NOMO-1 treated with dmso at 0.1 percent for 144 hours (cell line): ENCODE measurements around the gene CYTH3.

Experiments used
- DNase-seq: peaks from one replicate; lab custom pipeline; 2025; ENCODE audit not compliant: unreplicated experiment; lab: John Stamatoyannopoulos, UW

CYTH3 gene

GRCh38 chr7:6167587-6168476 is 104.6 kb downstream of the CYTH3 start:
- no peak for DNase-seq

- DNase-seq, result no peak
These were observed 105.3 kb downstream of the CYTH3 start for GRCh38 chr7:6167004-6167551.

GRCh38 chr7:6166443-6166891 is 106.0 kb downstream of the CYTH3 start:
- DNase-seq, result no peak

GRCh38 chr7:6165521-6166320 is 106.7 kb downstream of the CYTH3 start:
- DNase-seq, result no peak

- DNase-seq, result no peak
These were observed 107.3 kb downstream of the CYTH3 start for GRCh38 chr7:6165075-6165474.

GRCh38 chr7:6164491-6164890 is 107.9 kb downstream of the CYTH3 start:
- DNase-seq, result no peak

GRCh38 chr7:6164010-6164409 is 108.4 kb downstream of the CYTH3 start:
- no peak for DNase-seq

GRCh38 chr7:6163402-6163801 is 109.0 kb downstream of the CYTH3 start:
- no peak for DNase-seq

GRCh38 chr7:6162650-6163366 is 109.6 kb downstream of the CYTH3 start:
- DNase-seq, result no peak

GRCh38 chr7:6162331-6162620 is 110.1 kb downstream of the CYTH3 start:
- DNase-seq, result no peak

GRCh38 chr7:6161463-6162330 is 110.7 kb downstream of the CYTH3 start:
- DNase-seq, result no peak

- DNase-seq, result no peak
These were observed 112.2 kb downstream of the CYTH3 start for GRCh38 chr7:6160191-6160623.

- DNase-seq, result no peak
These were observed 112.8 kb downstream of the CYTH3 start for GRCh38 chr7:6159524-6160031.

- DNase-seq, result no peak
These were observed 113.3 kb downstream of the CYTH3 start for GRCh38 chr7:6159097-6159483.

GRCh38 chr7:6158424-6159096 is 113.9 kb downstream of the CYTH3 start:
- no peak for DNase-seq

GRCh38 chr7:6157685-6158423 is 114.6 kb downstream of the CYTH3 start:
- no peak for DNase-seq

GRCh38 chr7:6156734-6157133 is 115.7 kb downstream of the CYTH3 start:
- no peak for DNase-seq

GRCh38 chr7:6155596-6155995 is 116.8 kb downstream of the CYTH3 start:
- no peak for DNase-seq
